Measurements from ENCODE around the gene KRTAP4-16.
"Not testable (repeated sequence)": the region's sequence is repeated elsewhere in the genome, so short reads cannot be mapped to it uniquely, and the experiment has no call there.

The KRTAP4-16 gene

GRCh38 chr17:41064301-41064700, 37.7 kb downstream of the KRTAP4-16 start:
- H3K4me1 ChIP-seq (ENCODE audit: control insufficient read depth, low read depth, low read length), result peaks cover 1% of the 10 kb centered on the region

GRCh38 chr17:41063449-41063848, 38.6 kb downstream of the KRTAP4-16 start:
- Histone ChIP-seq H3K9me3 (ENCODE audit: control insufficient read depth, low read depth, low read length) (no peaks in the 10 kb centered on the region), H3K9ac (ENCODE audit: low read length) (no peak overlapping the region), H3K4me3 (ENCODE audit: low read length) (no peak overlapping the region), H3K27ac (ENCODE audit: low read length) (no peak overlapping the region), H3K27me3 (ENCODE audit: control insufficient read depth, insufficient read depth, low read length) (no peaks in the 10 kb centered on the region), H3K36me3 (ENCODE audit: control insufficient read depth, low read depth, low read length) (no peaks in the 10 kb centered on the region), H3K4me1 (ENCODE audit: control insufficient read depth, low read depth, low read length) (peaks cover 3% of the 10 kb centered on the region)

More at GRCh38 chr17:41064301-41064700, 37.7 kb downstream of the KRTAP4-16 start:
- H3K9ac ChIP-seq (ENCODE audit: low read length), result no peak overlapping the region
- no peak overlapping the region for H3K27ac ChIP-seq (ENCODE audit: low read length)
- no peak overlapping the region for H3K4me3 ChIP-seq (ENCODE audit: low read length)
- no peaks in the 10 kb centered on the region for H3K27me3 ChIP-seq (ENCODE audit: control insufficient read depth, insufficient read depth, low read length)
- no peaks in the 10 kb centered on the region for H3K36me3 ChIP-seq (ENCODE audit: control insufficient read depth, low read depth, low read length)
- H3K9me3 ChIP-seq (ENCODE audit: control insufficient read depth, low read depth, low read length), result no peaks in the 10 kb centered on the region

- H3K36me3 ChIP-seq (ENCODE audit: control insufficient read depth, low read depth, low read length), result no peaks in the 10 kb centered on the region
- H3K9ac ChIP-seq (ENCODE audit: low read length), result no peak overlapping the region
- H3K4me3 ChIP-seq (ENCODE audit: low read length), result no peak overlapping the region
- no peaks in the 10 kb centered on the region for H3K9me3 ChIP-seq (ENCODE audit: control insufficient read depth, low read depth, low read length)
- H3K27ac ChIP-seq (ENCODE audit: low read length), result no peak overlapping the region
- peaks cover 3% of the 10 kb centered on the region for H3K4me1 ChIP-seq (ENCODE audit: control insufficient read depth, low read depth, low read length)
- H3K27me3 ChIP-seq (ENCODE audit: control insufficient read depth, insufficient read depth, low read length), result no peaks in the 10 kb centered on the region
These were observed 40.0 kb downstream of the KRTAP4-16 start for GRCh38 chr17:41061964-41062363.

- peaks cover 3% of the 10 kb centered on the region for H3K4me1 ChIP-seq (ENCODE audit: control insufficient read depth, low read depth, low read length)
- H3K36me3 ChIP-seq (ENCODE audit: control insufficient read depth, low read depth, low read length), result no peaks in the 10 kb centered on the region
- no peak within 1 kb of the TSS for H3K9ac ChIP-seq (ENCODE audit: low read length)
- H3K4me3 ChIP-seq (ENCODE audit: low read length), result no peak within 1 kb of the TSS
- H3K27me3 ChIP-seq (ENCODE audit: control insufficient read depth, insufficient read depth, low read length), result no peaks in the 10 kb centered on the region
- no peak within 1 kb of the TSS for H3K27ac ChIP-seq (ENCODE audit: low read length)
- no peaks in the 10 kb centered on the region for H3K9me3 ChIP-seq (ENCODE audit: control insufficient read depth, low read depth, low read length)
These were observed 41.9 kb downstream of the KRTAP4-16 start, which contains the start of gene KRTAP2-3 for GRCh38 chr17:41060052-41060604. TSS of gene KRTAP2-3 (minus strand) at chr17:41060114. CDS start at chr17:41060050, 64 bp downstream.

- not testable (repeated sequence) for H3K36me3 ChIP-seq (ENCODE audit: control insufficient read depth, low read depth, low read length); H3K9me3 ChIP-seq (ENCODE audit: control insufficient read depth, low read depth, low read length); H3K9ac ChIP-seq (ENCODE audit: low read length); H3K4me3 ChIP-seq (ENCODE audit: low read length); H3K4me1 ChIP-seq (ENCODE audit: control insufficient read depth, low read depth, low read length); H3K27ac ChIP-seq (ENCODE audit: low read length); H3K27me3 ChIP-seq (ENCODE audit: control insufficient read depth, insufficient read depth, low read length)
These were observed 42.5 kb downstream of the KRTAP4-16 start for GRCh38 chr17:41059276-41060051.

- Histone ChIP-seq H3K9ac (ENCODE audit: low read length) (no peak overlapping the region), H3K36me3 (ENCODE audit: control insufficient read depth, low read depth, low read length) (no peaks in the 10 kb centered on the region), H3K27ac (ENCODE audit: low read length) (no peak overlapping the region), H3K9me3 (ENCODE audit: control insufficient read depth, low read depth, low read length) (no peaks in the 10 kb centered on the region), H3K4me3 (ENCODE audit: low read length) (no peak overlapping the region), H3K27me3 (ENCODE audit: control insufficient read depth, insufficient read depth, low read length) (no peaks in the 10 kb centered on the region), H3K4me1 (ENCODE audit: control insufficient read depth, low read depth, low read length) (peaks cover 3% of the 10 kb centered on the region)
These were observed 43.3 kb downstream of the KRTAP4-16 start for GRCh38 chr17:41058741-41059140.

GRCh38 chr17:41057547-41057946, 44.5 kb downstream of the KRTAP4-16 start:
- H3K9ac ChIP-seq (ENCODE audit: low read length), result no peak overlapping the region
- H3K36me3 ChIP-seq (ENCODE audit: control insufficient read depth, low read depth, low read length), result no peaks in the 10 kb centered on the region
- no peak overlapping the region for H3K4me3 ChIP-seq (ENCODE audit: low read length)
- H3K9me3 ChIP-seq (ENCODE audit: control insufficient read depth, low read depth, low read length), result no peaks in the 10 kb centered on the region
- H3K27me3 ChIP-seq (ENCODE audit: control insufficient read depth, insufficient read depth, low read length), result no peaks in the 10 kb centered on the region
- H3K27ac ChIP-seq (ENCODE audit: low read length), result no peak overlapping the region
- peaks cover 3% of the 10 kb centered on the region for H3K4me1 ChIP-seq (ENCODE audit: control insufficient read depth, low read depth, low read length)

GRCh38 chr17:41055130-41055529, 46.9 kb downstream of the KRTAP4-16 start, which contains the start of gene KRTAP2-2:
TSS of gene KRTAP2-2 (minus strand) at chr17:41055230. CDS start at chr17:41055211, 19 bp downstream.
- not testable (repeated sequence) for H3K27me3 ChIP-seq (ENCODE audit: control insufficient read depth, insufficient read depth, low read length); H3K4me3 ChIP-seq (ENCODE audit: low read length); H3K9ac ChIP-seq (ENCODE audit: low read length); H3K36me3 ChIP-seq (ENCODE audit: control insufficient read depth, low read depth, low read length); H3K9me3 ChIP-seq (ENCODE audit: control insufficient read depth, low read depth, low read length); H3K27ac ChIP-seq (ENCODE audit: low read length); H3K4me1 ChIP-seq (ENCODE audit: control insufficient read depth, low read depth, low read length)

- not testable (repeated sequence) for H3K36me3 ChIP-seq (ENCODE audit: control insufficient read depth, low read depth, low read length); H3K9ac ChIP-seq (ENCODE audit: low read length); H3K4me3 ChIP-seq (ENCODE audit: low read length); H3K27ac ChIP-seq (ENCODE audit: low read length); H3K27me3 ChIP-seq (ENCODE audit: control insufficient read depth, insufficient read depth, low read length); H3K4me1 ChIP-seq (ENCODE audit: control insufficient read depth, low read depth, low read length); H3K9me3 ChIP-seq (ENCODE audit: control insufficient read depth, low read depth, low read length)
These were observed 47.5 kb downstream of the KRTAP4-16 start for GRCh38 chr17:41054556-41054955.

- H3K9ac ChIP-seq (ENCODE audit: low read length), result no peak overlapping the region
- no peaks in the 10 kb centered on the region for H3K27me3 ChIP-seq (ENCODE audit: control insufficient read depth, insufficient read depth, low read length)
- peaks cover 3% of the 10 kb centered on the region for H3K4me1 ChIP-seq (ENCODE audit: control insufficient read depth, low read depth, low read length)
- no peak overlapping the region for H3K27ac ChIP-seq (ENCODE audit: low read length)
- H3K36me3 ChIP-seq (ENCODE audit: control insufficient read depth, low read depth, low read length), result no peaks in the 10 kb centered on the region
- H3K9me3 ChIP-seq (ENCODE audit: control insufficient read depth, low read depth, low read length), result no peaks in the 10 kb centered on the region
- H3K4me3 ChIP-seq (ENCODE audit: low read length), result no peak overlapping the region
These were observed 48.0 kb downstream of the KRTAP4-16 start for GRCh38 chr17:41054025-41054424.

- Histone ChIP-seq H3K4me1 (ENCODE audit: control insufficient read depth, low read depth, low read length) (peaks cover 3% of the 10 kb centered on the region), H3K27ac (ENCODE audit: low read length) (no peak overlapping the region), H3K27me3 (ENCODE audit: control insufficient read depth, insufficient read depth, low read length) (no peaks in the 10 kb centered on the region), H3K9ac (ENCODE audit: low read length) (no peak overlapping the region), H3K4me3 (ENCODE audit: low read length) (no peak overlapping the region), H3K36me3 (ENCODE audit: control insufficient read depth, low read depth, low read length) (no peaks in the 10 kb centered on the region), H3K9me3 (ENCODE audit: control insufficient read depth, low read depth, low read length) (no peaks in the 10 kb centered on the region)
These were observed 49.4 kb downstream of the KRTAP4-16 start for GRCh38 chr17:41052566-41052965.

Data from iPS-18a (cell line).